Thyroid gland (tissue), 4 donors: ENCODE measurements around the gene ROPN1L.

Source experiments
- POLR2A ChIP-seq, 2 donors: fragments of 450-650 bp; IDR thresholded peaks; one replicate each; pipeline ENCODE4 v1.6.1; 2017; ENCODE audit warnings: antibody characterized with exemption in 2 of 2, mild to moderate bottlenecking in 2 of 2, moderate library complexity in 1 of 2
- TF ChIP-seq, protein P1 (sequence below), 6 experiments: fragments of 200-600 bp in 3 of 6; fragments of 450-650 bp in 3 of 6; sonication (generic) in 3 of 6; IDR thresholded peaks; one replicate each; pipeline ENCODE4 v1.5.1; 2016 to 2019; ENCODE audit warnings: antibody characterized with exemption in 6 of 6, mild to moderate bottlenecking in 2 of 6, inconsistent platforms in 1 of 6, moderate library complexity in 1 of 6

DNA sequence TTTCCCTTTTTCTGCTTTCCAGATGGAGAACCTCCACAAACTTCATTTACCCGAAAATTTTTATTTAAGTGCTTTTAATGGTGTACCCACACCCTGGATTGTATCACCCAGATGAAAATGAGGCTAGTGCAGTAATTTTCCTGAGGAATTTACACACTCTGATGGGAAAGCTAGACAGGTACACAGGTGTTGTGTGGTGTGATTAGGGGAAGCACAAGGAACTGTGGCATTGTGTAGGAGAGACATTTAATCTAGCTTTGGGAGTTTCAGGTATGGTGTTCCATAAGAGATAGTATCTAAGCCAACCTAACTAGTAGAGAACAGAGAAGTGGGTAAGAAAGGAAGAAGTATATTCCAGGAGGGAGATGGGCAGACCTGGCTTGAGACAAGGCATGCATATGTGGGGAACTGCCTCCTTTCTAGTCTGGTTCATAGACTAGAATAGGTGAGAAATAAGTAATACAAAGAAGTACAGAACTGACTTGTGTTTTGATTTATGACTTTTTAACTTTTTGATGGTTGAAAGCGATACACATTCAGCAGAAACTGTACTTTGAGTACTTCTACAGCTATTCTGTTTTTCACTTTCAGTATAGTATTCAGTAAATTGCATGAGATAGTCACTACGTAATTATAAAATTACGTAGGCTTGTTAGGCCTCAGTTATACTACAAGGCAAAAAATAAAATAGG is 22.9 kb upstream of the ROPN1L start:
- TF ChIP-seq, protein P1, sequence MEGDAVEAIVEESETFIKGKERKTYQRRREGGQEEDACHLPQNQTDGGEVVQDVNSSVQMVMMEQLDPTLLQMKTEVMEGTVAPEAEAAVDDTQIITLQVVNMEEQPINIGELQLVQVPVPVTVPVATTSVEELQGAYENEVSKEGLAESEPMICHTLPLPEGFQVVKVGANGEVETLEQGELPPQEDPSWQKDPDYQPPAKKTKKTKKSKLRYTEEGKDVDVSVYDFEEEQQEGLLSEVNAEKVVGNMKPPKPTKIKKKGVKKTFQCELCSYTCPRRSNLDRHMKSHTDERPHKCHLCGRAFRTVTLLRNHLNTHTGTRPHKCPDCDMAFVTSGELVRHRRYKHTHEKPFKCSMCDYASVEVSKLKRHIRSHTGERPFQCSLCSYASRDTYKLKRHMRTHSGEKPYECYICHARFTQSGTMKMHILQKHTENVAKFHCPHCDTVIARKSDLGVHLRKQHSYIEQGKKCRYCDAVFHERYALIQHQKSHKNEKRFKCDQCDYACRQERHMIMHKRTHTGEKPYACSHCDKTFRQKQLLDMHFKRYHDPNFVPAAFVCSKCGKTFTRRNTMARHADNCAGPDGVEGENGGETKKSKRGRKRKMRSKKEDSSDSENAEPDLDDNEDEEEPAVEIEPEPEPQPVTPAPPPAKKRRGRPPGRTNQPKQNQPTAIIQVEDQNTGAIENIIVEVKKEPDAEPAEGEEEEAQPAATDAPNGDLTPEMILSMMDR (IDR thresholded peaks at IDR 0.05), result no peak
- TF ChIP-seq POLR2A (IDR thresholded peaks at IDR 0.05), result no peak
